ENCODE data around the gene DMRT3. TPM values are rescaled to one million over a fixed set of nuclear protein-coding genes. Genes with fewer than 3 reads are reported as not detected.
"Not testable (repeated sequence)": the region's sequence is repeated elsewhere in the genome, so short reads cannot be mapped to it uniquely, and the experiment has no call there.

DMRT3 gene
- total RNA-seq, 4 donors from 2014 or later, result not detected

GRCh38 chr9:998299-999110 is 22.1 kb downstream of the DMRT3 start:
- TF ChIP-seq CTCF (IDR thresholded peaks at IDR 0.05), result peak in 4 of 5 experiments; percentile 22 to 55 (median 31)
- not testable (repeated sequence) for DNase-seq, H3K27me3 ChIP-seq, H3K9me3 ChIP-seq, H3K4me3 ChIP-seq, H3K4me1 ChIP-seq, H3K27ac ChIP-seq, H3K36me3 ChIP-seq
- 83% methylated on average over 24 of the region's 55 CpGs; no CpG with 5 or more reads in 1 of the 2 donors for WGBS, 2 donors (ENCODE audit: low coverage in 1 of 2)
- intact Hi-C loops (cut with DNase I; ENCODE audit: low total_unique reads), result loop anchor here (5.0 kb wide), 1 partner anchor 386 kb away; no protein-coding TSS in a partner anchor
- in situ Hi-C loops (cut with MboI; ENCODE audit: low pct_ligation_motif_present in 1 of 4, low pct_unique_long_range_greater_than_20kb in 1 of 4, low sequenced_read_pairs in 3 of 4), result loop anchor here in 1 of 4 donors (25.0 kb wide), 1 partner anchor 386 kb away; no protein-coding TSS in a partner anchor

GRCh38 chr9:1001838-1002237 is 25.4 kb downstream of the DMRT3 start:
- WGBS, 2 donors (ENCODE audit: low coverage in 1 of 2), result 84 to 88% methylated on average over 4 of the region's 4 CpGs
- TF ChIP-seq POLR2A (IDR thresholded peaks at IDR 0.05) (no peak), EP300 (IDR thresholded peaks at IDR 0.05; ENCODE audit: low read depth) (no peak), POLR2AphosphoS5 (IDR thresholded peaks at IDR 0.05) (no peak), CTCF (IDR thresholded peaks at IDR 0.05) (no peak)
- Histone ChIP-seq H3K36me3 (no peaks in the 10 kb centered on the region), H3K4me3 (no peak overlapping the region), H3K4me1 (peaks cover 0 to 6% (median 0%) of the 10 kb centered on the region in 4 donors), H3K27me3 (peaks cover 20% of the 10 kb centered on the region), H3K27ac (no peak overlapping the region), H3K9me3 (no peaks in the 10 kb centered on the region)
- no peak for DNase-seq
- in situ Hi-C loops (cut with MboI; ENCODE audit: low pct_ligation_motif_present in 1 of 4, low pct_unique_long_range_greater_than_20kb in 1 of 4, low sequenced_read_pairs in 3 of 4) (loop anchor here (10.0 to 25.0 kb wide), 2 partner anchors 107 to 390 kb away; no protein-coding TSS in a partner anchor), intact Hi-C loops (cut with DNase I; ENCODE audit: low total_unique reads) (no loop called here)

GRCh38 chr9:1002678-1003077 is 26.2 kb downstream of the DMRT3 start:
- intact Hi-C loops (cut with DNase I; ENCODE audit: low total_unique reads) (no loop called here), in situ Hi-C loops (cut with MboI; ENCODE audit: low pct_ligation_motif_present in 1 of 4, low pct_unique_long_range_greater_than_20kb in 1 of 4, low sequenced_read_pairs in 3 of 4) (loop anchor here (10.0 to 25.0 kb wide), 2 partner anchors 108 to 390 kb away; no protein-coding TSS in a partner anchor)
- Histone ChIP-seq H3K4me3 (no peak overlapping the region), H3K27me3 (peaks cover 28% of the 10 kb centered on the region), H3K36me3 (no peaks in the 10 kb centered on the region), H3K27ac (no peak overlapping the region), H3K4me1 (peaks cover 0 to 6% (median 0%) of the 10 kb centered on the region in 4 donors), H3K9me3 (no peaks in the 10 kb centered on the region)
- DNase-seq, result no peak
- TF ChIP-seq CTCF (IDR thresholded peaks at IDR 0.05), result no peak
- 100% methylated on average over 1 to 2 of the region's 2 CpGs for WGBS, 2 donors (ENCODE audit: low coverage in 1 of 2)

- DNase-seq, result no peak
- Histone ChIP-seq H3K9me3 (no peaks in the 10 kb centered on the region), H3K36me3 (no peaks in the 10 kb centered on the region), H3K4me1 (peaks cover 0 to 6% (median 0%) of the 10 kb centered on the region in 4 donors), H3K4me3 (no peak overlapping the region), H3K27me3 (peaks cover 46% of the 10 kb centered on the region), H3K27ac (no peak overlapping the region)
- intact Hi-C loops (cut with DNase I; ENCODE audit: low total_unique reads) (no loop called here), in situ Hi-C loops (cut with MboI; ENCODE audit: low pct_ligation_motif_present in 1 of 4, low pct_unique_long_range_greater_than_20kb in 1 of 4, low sequenced_read_pairs in 3 of 4) (loop anchor here (5.0 to 25.0 kb wide), 3 partner anchors 110 to 393 kb away; no protein-coding TSS in a partner anchor)
- WGBS, 2 donors (ENCODE audit: low coverage in 1 of 2), result 45 to 56% methylated on average over 7 to 10 of the region's 10 CpGs
- TF ChIP-seq EP300 (IDR thresholded peaks at IDR 0.05; ENCODE audit: low read depth) (no peak), CTCF (IDR thresholded peaks at IDR 0.05) (peak in 4 of 5 experiments; percentile 35 to 41 (median 38))
Observed at GRCh38 chr9:1005043-1005667, 28.7 kb downstream of the DMRT3 start.
